GM12892 (cell line): Measurements from ENCODE around the gene PIM3.

Experiments
- POLR2A ChIP-seq: IDR thresholded peaks from 2 replicates; pipeline ENCODE4 v1.6.1; 2011; ENCODE audit warnings: low read depth, low read length, control low read depth
- POLR2AphosphoS5 ChIP-seq: IDR thresholded peaks from 2 replicates; pipeline ENCODE4 v1.6.1; 2011; ENCODE audit warnings: low read depth, low read length, control low read depth
- TAF1 ChIP-seq: IDR thresholded peaks from 2 replicates; pipeline ENCODE4 v1.6.1; 2011; ENCODE audit warnings: low read depth, mild to moderate bottlenecking, control low read depth, low read length, borderline replicate concordance

GRCh38 chr22:49937758-49938564 lies 22.6 kb upstream of the PIM3 start:
- TF ChIP-seq POLR2AphosphoS5 (no peak), TAF1 (no peak), POLR2A (no peak)
